Subcutaneous preadipocyte (primary cell): ENCODE results near the gene SCML1. TPM values are rescaled to one million over a fixed set of nuclear protein-coding genes. Genes with fewer than 3 reads are reported as not detected.

Source experiments
- total RNA-seq: library from RNA; depleted of rRNA; stranded (reverse); fragments of >200 nt; gene quantifications from 2 replicates; pipeline ENCODE4 v1.2.3, GENCODE V29; 2012

Gene SCML1, protein sequence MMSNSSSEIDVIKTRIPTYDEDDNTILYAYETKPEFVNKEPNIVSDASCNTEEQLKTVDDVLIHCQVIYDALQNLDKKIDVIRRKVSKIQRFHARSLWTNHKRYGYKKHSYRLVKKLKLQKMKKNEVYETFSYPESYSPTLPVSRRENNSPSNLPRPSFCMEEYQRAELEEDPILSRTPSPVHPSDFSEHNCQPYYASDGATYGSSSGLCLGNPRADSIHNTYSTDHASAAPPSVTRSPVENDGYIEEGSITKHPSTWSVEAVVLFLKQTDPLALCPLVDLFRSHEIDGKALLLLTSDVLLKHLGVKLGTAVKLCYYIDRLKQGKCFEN
- total RNA-seq: 11.4 and 14.3 TPM in 2 replicates

GRCh38 chrX:17736856-17737709 is at the start of gene SCML1:
Gene SCML1, plus strand, starts transcription at chrX:17737493. Its CDS starts 6,694 bp downstream, at chrX:17744187.

Other genes with a start within 250 kb of the SCML1 start
- 0.78 and 1.1 TPM in 2 replicates for gene RAI2, start 123.8 kb downstream of the SCML1 start, total RNA-seq